NCI-H2196 (cell line): ENCODE data around the gene KRTAP4-7.
"Not testable (repeated sequence)": the region's sequence is repeated elsewhere in the genome, so short reads cannot be mapped to it uniquely, and the experiment has no call there.

ENCODE experiments used
- DNase-seq: peaks from one replicate; lab custom pipeline; 2025; ENCODE audit not compliant: unreplicated experiment; lab: John Stamatoyannopoulos, UW

KRTAP4-7 gene

DNA sequence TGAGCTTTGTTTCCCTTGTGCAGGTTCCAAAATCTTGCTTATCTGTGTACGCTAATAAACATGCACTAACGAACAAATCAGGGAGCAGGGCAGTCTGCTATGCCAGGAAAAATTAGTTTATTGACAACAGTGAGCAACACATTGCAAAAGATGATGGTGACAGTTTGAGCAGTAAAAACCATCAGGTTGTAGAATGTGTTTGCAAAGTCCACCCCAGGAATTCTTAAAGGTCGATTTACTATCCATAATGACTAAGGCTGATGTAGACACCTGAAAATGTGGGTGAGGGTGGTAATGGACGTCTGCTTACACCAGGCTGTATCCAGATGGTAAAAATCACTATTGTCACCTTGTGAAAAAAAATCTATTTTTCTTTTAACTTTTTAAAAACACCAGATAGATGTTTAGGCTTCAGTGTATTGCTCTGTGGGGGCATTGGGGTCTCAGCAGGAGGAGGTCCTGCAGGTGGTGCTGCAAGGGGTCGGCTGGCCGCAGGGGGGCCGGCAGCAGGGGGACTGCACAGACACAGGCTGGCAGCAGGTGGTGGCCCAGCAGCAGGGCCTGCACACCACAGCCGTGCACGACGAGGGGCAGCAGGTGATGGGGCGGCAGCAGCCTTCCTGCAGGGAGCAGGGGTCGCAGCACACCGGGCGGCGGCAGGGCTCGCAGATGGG lies 18.8 kb upstream of the KRTAP4-7 start:
- DNase-seq = not testable (repeated sequence)

DNA sequence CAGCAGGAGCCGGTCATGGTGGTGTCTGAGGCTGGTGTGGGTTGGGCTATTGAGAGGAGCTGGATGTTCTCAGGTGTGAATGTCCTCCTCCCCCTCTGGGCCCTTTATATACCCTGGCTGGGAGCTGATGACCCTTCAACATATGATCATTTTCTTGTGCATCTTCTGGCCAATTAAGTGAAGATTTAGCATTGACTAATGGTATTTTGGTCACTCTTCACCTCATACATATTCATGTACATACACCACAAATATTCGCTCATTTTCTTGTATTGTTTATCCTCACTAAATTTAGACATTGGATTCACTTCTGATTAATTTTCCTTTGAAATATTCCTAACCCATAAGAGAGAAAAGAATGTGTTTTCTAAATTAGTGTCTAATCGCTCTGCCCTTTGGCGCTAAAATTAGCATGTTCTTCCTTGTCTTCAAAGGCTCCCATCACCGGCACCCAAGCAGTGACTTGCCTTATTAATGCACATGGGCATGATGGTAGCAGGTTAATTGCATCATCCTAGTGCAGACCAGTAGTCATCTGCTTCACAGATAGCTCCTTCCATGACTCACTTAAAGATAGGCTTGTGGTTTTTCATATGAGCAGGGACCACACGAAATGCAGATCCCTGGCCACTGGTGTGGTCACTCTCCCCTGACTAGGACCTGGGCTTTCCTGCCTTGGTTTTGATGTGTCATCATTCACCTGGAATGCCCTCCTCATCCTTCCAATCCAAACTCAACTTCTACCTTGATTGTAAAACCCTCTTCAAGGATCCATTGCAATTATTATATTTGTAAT lies 17.9 kb upstream of the KRTAP4-7 start, which contains the start of gene KRTAP2-4:
TSS of gene KRTAP2-4 (minus strand) at position 51 of the 796 bp plus-strand sequence. CDS start at position 17, 34 bp downstream.
- no peak for DNase-seq

DNA sequence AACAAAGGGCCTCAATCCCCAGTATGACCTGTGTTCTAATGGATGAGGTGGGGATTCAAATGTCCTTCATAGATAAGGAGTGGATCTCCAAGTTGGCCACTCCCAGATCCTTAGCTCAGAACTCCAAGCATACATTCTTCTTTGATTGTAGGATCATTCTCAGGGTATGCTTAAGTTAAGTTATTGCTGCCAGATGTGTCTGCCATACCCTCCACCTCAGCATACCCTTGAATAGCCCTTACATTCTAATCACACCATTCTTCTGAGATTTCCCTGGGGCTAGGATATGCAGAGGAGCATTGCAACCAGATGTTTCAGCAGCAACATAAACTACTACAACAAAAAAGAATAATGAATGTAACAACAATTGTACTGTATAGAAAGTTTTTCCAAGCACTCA lies 16.7 kb upstream of the KRTAP4-7 start:
- DNase-seq = no peak

DNA sequence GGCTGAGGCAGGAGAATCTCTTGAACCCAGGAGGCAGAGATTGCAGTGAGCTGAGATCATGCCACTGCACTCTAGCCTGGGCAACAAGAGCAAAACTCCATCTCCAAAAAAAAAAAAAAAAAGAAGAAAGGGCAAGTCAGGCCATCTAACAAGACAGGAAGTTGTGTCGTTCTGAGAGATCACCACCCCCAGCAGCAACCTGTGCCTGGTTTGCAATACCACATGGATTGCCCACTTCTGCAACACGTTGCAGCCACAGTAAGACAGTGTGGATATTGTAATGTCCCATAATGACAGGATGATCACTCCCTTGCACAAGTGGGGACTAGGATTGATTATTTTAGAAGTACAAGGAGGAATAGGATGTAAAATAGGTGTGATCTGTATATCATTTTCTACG lies 14.9 kb upstream of the KRTAP4-7 start:
- no peak for DNase-seq

DNA sequence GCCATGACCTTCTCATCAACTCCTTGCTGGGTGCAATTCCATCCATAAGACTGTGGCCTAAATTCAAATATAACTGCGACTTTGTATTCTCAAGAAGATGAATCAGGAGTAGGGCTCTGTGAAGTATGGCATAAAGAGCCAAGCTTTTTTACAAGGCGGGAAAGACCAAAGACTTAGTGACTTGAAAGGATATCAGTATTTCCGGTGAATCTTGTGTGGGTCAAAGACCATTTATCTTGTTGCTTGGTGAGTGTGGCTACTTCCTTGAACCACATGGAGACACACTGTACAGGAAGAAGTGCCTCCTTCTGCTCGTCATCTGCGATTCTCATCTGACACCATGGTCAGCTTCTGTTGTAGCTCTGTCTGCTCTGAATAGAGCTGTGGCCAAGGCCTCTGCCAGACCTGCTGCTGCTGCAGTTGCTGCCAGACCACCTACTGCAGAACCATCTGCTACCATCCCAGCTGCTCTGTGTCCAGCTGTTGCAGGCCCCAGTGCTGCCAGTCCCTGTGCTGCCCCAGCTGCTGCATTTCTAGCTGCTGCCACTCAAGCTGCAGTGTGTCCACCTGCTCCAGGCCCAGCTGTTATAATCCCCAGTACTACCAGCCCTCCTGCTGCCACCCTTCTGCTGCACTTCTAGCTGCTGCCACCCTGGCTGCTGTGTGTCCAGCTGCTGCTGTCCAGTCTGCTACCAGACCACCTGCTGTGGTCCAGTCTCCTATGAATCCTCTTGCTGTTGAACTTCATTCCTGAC lies 12.2 kb upstream of the KRTAP4-7 start:
- no peak for DNase-seq

DNA sequence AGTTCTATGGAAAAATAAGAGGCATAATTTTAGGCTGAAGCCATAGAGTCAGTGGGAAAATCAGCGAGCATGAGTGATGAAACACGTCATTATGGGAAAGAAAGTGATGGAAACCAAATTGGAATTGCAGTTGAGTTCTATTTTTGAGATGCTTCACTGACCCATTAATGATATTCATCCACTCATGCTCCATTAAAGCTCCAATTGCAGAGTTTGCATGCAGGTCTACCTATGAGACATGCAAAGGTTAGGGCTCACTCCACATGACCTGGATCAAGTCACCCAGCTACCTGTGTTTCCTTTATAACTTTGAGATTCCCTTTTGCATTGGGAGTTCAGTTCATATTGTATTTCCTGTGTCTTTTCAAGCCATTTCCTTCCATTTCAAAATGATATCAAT lies 10.3 kb upstream of the KRTAP4-7 start:
- no peak for DNase-seq

DNA sequence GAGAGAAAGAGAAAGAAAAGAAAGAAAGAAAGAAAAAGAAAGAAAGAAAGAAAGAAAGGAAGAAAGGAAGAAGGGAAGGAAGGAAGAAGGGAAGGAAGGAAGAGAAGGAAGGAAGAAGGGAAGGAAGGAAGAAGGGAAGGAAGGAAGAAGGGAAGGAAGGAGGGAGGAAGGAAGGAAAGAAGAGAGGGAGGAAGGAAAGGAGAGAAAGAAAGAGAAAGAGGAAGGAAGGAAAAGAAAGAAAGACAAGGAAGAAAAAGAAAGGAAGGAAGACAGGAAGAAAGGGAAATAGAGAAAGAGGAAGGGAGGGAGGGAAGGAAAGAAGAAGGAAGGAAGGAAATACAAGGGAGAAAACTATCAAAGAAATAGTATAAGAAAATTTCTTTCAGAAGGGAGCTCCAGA lies 7.2 kb upstream of the KRTAP4-7 start:
- DNase-seq = no peak

DNA sequence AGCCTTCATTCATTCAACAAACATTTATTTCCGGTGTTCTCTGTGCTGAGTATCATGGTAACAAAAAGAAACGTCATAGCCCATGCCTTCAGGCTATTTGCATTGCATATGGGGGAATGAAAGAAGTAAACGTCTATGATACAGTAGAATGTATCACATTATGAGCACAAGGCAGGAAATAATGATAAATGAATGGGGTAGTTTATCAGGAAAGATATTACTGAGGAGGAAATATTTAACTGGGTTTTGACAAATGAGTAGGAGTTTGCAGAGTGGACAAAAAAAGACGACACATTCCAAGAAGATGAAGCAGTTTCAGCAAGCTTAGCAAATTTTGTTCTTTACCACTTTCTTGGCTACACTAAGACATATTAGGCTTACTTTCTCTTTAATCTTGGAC lies 1.3 kb upstream of the KRTAP4-7 start:
- DNase-seq = no peak

DNA sequence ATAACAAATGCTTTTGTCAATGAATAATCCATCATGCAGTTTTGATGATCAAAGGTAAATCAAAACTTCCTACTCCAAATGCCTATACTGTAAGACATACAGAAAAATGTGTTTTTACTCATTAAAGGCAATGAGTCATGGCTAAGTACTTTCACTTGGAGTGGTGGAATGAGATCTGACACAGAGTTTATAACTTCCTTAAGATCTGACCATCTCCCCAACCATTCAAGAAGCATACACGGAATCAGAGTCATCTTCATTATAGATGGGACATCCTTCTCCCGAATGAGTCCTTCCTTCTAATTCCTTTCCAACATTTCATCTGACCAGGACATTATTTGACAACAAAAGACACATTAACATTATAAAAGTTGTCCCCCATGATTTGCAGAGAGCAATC lies 523 bp upstream of the KRTAP4-7 start:
- not testable (repeated sequence) for DNase-seq

DNA sequence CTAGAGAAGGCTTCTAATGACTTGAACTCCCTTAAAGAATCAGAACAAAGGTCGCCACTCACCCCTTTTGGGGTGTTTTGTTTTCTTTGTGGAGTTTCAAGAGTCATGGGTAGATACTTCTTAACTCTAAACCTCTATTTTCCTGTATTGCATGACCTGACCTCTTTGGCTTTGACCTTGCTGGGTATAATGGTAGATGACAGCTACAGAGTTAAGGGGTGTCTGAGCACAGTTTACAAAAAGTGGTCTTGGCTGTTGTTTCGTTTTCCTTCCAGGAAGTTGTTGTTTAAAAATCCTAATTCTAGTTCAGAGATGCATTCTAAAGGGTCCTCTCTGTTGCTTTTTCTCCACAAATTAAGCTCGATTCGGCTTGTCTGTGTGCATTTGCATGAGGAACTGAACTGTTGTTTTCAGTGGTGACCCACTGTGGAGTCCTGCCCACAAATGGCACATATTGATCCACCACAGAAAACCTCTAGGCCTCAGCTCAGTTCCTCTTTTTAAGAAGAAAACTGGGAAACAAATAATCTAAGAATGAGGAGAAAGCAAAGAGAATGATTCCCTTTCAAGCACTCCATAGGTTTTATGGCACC lies 4.9 kb downstream of the KRTAP4-7 start:
- not testable (repeated sequence) for DNase-seq

DNA sequence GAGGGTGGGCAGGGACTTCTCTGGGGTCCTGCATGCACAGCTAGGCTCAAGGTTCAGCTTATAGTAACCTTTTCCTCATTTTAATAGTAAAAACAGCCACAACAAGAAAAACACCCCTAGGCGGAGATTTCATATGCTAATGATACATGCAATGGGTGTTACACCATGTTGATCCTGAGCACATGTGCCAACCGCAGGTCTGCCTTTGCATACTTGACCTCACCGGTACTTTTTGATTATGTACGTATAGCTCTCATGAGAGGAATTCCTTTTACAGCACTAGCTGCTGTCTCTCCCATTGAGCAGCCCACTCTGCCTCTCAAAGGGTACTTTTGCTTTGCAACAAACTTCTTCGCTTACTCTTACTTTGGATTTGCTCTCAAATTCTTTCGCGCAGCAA lies 12.1 kb downstream of the KRTAP4-7 start:
- no peak for DNase-seq

DNA sequence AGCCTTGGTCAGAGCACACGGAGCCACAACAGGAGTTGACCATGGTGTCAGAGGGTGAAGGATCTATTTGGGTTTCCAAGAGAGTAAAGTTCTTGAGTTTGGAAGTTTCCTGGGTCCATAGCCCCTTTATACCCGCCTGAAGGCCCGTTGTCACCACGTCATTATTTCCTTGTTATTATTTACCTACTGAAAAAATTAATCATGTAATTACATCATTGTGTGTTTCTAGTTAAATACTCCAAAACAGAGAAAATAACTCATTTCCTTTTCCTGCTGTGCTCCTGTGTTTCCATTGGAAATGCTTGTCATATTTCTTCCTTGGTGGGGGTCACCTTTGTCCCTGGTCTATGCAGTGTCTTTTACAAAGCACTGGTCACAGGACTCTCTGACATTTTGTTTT lies 14.1 kb downstream of the KRTAP4-7 start, which contains the start of gene KRTAP4-8:
TSS of gene KRTAP4-8 (minus strand) at position 101 of the 400 bp plus-strand sequence. CDS start at position 43, 58 bp downstream.
- DNase-seq = no peak

DNA sequence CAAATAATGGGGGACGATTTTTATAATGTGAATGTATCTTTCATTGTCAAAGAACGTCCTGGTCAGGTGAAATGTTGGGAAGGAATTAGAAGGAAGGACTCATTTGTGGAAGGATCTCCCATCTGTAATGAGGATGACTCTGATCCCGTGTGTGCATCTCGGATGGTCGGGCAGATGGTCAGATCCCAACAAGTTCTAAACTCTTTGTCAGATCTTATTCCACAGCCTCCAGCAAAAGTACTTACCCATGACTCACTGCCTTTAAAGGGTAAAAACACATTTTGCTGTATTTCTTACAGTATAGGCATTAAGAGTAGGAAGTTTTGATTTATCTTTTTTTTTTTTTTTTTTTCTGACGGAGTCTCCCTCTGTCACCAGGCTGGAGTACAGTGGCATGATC lies 14.5 kb downstream of the KRTAP4-7 start:
- no peak for DNase-seq

DNA sequence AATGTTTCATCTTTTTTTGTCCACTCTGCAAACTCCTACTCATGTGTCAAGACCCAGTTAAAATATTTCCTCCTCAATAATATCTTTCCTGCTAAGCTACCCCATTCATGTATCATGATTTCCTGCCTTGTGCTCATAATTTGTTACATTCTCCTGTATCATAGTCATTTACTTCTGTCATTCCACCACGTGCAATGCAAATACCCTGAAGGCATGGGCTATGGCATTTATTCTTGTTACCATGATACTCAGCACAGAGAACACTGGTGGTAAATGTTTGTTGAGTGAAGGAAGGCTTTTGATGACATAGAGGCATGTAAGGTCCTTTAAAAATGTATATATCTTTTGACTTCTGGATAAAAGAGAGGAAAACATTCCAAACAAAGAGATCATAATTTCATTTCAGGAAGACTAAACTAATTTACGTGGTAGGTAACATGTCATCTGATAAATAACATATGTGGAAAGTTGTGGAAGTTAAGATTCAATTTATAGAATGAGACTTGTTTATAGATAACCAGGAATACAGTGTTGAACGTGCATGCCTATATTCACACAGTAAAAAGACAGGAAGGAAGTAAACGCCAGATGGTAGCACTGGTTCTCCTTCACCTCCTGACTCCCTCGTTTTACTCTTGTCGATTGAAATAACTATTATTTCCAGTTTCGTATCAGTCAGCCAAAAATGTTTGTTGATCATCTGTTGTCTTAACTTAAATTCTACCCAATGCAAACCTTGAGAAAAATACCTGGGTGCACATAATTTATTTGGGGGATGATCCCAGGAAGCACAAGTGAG lies 15.9 kb downstream of the KRTAP4-7 start:
- DNase-seq = not testable (repeated sequence)

DNA sequence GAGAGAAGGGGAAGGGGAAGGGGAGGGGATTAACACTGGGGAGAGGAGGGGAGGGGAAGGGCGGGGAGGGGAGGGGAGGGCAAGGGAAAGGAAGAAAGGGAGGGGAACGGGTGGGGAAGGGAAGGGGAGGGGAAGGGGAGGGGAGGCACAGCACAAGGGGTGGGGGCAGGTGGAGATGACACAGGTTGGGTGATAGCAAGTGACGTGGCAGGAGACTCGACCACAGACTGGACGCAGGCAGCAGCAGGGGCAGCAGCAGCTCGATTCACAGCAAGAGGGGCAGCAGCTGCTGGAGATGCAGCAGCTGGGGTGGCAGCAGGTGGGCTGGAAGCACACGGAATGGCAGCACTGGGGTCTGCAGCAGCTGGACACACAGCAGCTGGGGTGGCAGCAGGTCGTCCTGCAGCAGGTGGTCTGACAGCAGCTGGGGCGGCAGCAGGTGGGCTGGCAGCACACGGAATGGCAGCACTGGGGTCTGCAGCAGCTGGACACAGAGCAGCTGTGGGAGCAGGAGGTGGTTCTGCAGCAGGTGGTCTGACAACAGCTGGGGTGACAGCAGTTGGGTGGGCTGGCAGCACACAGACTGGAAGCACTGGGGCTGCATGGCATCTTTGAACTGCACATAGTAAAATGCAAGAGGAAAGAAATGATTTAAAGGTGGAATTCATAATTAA lies 17.8 kb downstream of the KRTAP4-7 start, which contains the start of gene KRTAP4-16:
TSS of gene KRTAP4-16 (minus strand) at position 624 of the 674 bp plus-strand sequence. CDS start at position 624, 0 bp downstream.
- no peak for DNase-seq

DNA sequence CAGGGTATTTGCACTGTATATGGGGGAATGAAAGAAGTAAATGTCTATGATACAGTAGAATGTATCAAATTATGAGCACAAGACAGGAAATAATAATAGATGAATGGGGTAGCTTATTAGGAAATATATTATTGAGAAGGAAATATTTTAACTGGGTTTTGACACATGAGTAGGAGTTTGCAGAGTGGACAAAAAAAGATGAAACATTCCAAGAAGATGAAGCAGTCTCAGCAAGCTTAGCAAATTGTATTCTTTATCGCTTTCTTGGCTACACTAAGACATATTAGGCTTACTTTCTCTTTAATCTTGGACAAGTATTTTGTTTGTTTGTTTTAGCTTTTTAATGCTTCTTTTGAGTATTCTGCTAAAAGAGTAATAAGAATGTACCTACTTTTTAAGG lies 19.9 kb downstream of the KRTAP4-7 start:
- no peak for DNase-seq

DNA sequence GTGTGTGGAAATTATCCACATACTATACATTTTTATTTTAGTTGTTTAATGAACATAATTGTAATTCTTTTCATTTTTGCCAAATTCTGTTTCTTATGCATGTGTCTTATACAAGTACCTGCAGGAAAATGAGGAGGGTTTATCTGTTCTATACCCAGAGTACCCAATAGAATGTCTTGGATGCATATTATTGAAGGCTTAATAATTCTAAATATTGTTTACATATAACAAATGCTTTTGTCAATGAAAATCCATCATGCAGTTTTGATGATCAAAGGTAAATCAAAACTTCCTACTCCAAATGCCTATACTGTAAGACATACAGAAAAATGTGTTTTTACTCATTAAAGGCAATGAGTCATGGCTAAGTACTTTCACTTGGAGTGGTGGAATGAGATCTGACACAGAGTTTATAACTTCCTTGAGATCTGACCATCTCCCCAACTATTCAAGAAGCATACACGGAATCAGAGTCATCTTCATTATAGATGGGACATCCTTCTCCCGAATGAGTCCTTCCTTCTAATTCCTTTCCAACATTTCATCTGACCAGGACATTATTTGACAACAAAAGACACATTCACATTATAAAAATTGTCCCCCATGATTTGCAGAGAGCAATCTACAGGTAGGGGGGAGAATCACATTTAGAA lies 20.6 kb downstream of the KRTAP4-7 start:
- not testable (repeated sequence) for DNase-seq

DNA sequence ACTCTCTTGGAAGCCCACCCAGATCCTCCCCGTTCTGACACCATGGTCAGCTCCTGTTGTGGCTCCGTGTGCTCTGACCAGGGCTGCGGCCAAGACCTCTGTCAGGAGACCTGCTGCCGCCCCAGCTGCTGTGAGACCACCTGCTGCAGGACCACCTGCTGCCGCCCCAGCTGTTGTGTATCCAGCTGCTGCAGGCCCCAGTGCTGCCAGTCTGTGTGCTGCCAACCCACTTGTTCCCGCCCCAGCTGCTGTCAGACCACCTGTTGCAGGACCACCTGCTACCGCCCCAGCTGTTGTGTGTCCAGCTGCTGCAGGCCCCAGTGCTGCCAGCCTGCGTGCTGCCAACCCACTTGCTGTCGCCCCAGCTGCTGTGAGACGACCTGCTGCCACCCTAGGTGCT lies 21.4 kb downstream of the KRTAP4-7 start, which contains the start of gene KRTAP4-9:
TSS of gene KRTAP4-9 (plus strand) at position 43 of the 400 bp plus-strand sequence. CDS start at position 43, 0 bp downstream.
- not testable (repeated sequence) for DNase-seq

DNA sequence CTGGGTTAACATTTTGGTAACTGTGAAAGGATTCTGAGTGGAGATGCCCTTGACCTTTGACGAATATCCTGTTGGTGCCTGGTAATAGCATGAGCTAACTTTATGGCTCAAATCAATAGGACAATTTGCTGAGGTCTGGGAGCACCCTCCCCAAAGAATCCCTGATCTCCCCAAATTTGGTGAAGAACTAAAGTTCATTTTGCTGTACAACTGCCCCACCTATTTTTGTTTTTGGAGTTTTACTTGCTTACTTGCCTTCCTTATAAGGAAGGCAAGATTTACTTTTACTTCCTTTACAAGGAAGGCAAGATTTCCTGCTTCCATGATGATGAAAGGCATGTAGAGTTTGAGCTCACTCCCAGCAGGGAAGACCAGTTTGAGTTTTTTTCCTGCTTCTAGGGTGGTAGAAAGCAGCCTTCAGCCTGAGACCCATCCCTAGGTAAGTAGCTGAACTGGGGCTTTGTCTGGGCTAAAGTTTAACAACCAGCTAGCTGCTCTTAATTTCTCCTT lies 24.0 kb downstream of the KRTAP4-7 start:
- no peak for DNase-seq
